Measurements from ENCODE around the gene OR4K2. TPM values are rescaled to one million over a fixed set of nuclear protein-coding genes. Genes with fewer than 3 reads are reported as not detected.
A peak's percentile ranks its signal among the peaks of the same experiment; 100 is the strongest.

OR4K2 gene
- total RNA-seq, 1 donor from 2014 or later, result not detected

DNA sequence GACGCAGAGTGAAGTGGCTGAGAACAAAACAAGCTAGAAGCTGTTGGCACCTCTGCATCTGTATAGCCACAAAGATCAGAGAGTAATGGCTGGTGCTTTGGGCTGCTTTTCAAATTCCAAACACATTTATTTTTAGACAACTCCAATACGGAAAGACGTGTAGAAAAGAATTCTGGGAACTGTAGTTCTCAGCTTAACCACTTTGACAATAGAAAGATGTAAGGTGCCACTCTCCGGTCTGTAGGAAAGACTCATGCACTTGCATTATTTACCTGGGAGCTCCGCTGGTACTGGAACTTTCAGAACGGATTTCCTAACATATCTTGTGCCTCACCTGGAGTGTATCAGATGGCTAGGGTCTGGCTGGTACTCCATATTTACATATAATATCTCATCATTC is 1.8 kb upstream of the OR4K2 start:
- no peaks in the 10 kb centered on the region for H3K36me3 Mint-ChIP-seq
- no peak for DNase-seq (ENCODE audit: low spot score in 2 of 2, unreplicated experiment in 2 of 2)
- no peak overlapping the region for H3K27ac Mint-ChIP-seq
- TF ChIP-seq, protein P1, sequence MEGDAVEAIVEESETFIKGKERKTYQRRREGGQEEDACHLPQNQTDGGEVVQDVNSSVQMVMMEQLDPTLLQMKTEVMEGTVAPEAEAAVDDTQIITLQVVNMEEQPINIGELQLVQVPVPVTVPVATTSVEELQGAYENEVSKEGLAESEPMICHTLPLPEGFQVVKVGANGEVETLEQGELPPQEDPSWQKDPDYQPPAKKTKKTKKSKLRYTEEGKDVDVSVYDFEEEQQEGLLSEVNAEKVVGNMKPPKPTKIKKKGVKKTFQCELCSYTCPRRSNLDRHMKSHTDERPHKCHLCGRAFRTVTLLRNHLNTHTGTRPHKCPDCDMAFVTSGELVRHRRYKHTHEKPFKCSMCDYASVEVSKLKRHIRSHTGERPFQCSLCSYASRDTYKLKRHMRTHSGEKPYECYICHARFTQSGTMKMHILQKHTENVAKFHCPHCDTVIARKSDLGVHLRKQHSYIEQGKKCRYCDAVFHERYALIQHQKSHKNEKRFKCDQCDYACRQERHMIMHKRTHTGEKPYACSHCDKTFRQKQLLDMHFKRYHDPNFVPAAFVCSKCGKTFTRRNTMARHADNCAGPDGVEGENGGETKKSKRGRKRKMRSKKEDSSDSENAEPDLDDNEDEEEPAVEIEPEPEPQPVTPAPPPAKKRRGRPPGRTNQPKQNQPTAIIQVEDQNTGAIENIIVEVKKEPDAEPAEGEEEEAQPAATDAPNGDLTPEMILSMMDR (IDR thresholded peaks at IDR 0.05; ENCODE audit: unreplicated experiment), result no peak
- H3K4me3 Mint-ChIP-seq, result no peak overlapping the region
- H3K27me3 Mint-ChIP-seq (ENCODE audit: low read depth), result no peaks in the 10 kb centered on the region
- H3K9me3 Mint-ChIP-seq, result peaks cover 32% of the 10 kb centered on the region
- no peaks in the 10 kb centered on the region for H3K4me1 Mint-ChIP-seq

DNA sequence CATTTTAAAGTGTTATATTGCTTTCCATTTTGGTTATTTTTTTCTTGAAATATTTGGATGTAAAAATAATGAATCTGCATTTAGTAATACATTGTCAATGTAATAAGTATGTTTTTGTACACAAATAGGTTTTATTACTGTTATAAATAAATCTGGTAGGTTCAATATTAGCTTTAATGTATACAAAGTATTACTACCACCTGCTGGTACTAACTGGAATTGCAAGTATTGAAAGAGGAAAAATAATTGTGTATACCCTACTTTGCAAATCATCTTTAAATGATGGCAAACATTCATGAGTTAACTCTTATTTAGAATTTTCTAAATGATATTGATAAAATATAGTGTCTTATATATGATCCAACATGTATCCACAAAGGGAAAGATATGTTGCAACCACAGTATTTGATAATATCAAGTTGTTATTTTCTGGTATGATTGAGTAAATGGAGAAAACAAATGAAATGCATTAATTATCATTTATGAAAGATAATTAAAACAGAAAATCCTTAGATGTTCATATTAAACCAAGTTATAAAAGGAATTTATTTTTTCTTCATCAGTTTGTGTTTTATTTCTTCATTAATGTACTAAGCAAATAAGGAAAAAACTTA is 3.2 kb downstream of the OR4K2 start:
- peaks cover 47% of the 10 kb centered on the region for H3K9me3 Mint-ChIP-seq
- H3K27me3 Mint-ChIP-seq (ENCODE audit: low read depth), result no peaks in the 10 kb centered on the region
- no peak overlapping the region for H3K27ac Mint-ChIP-seq
- H3K4me3 Mint-ChIP-seq, result no peak overlapping the region
- TF ChIP-seq, protein P1 (IDR thresholded peaks at IDR 0.05; ENCODE audit: unreplicated experiment), result peak; percentile 89
- H3K36me3 Mint-ChIP-seq, result no peaks in the 10 kb centered on the region
- no peak for DNase-seq (ENCODE audit: low spot score in 2 of 2, unreplicated experiment in 2 of 2)
- no peaks in the 10 kb centered on the region for H3K4me1 Mint-ChIP-seq

DNA sequence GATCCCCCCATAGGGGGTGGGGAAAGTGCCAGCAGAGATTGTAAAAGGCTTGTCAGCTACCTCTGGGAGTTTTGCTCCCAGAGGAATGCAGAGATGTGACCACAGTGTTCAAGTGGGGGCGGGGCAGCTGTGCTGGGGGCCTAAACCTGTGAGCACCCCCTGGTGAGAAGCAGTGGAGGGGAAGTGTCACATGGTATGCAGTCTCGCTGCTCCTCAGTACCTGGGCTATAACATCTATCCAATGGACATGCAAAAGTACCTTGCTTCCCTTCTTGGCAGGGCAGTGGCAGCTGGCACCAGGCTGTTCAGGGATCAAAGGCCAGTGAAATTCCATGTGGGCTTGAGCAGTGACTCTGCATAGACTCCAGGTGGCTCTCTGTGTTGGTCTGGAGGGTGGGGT is 20.3 kb downstream of the OR4K2 start:
- Mint-ChIP-seq H3K36me3 (peaks cover 5% of the 10 kb centered on the region), H3K9me3 (peaks cover 74% of the 10 kb centered on the region), H3K4me1 (no peaks in the 10 kb centered on the region)

DNA sequence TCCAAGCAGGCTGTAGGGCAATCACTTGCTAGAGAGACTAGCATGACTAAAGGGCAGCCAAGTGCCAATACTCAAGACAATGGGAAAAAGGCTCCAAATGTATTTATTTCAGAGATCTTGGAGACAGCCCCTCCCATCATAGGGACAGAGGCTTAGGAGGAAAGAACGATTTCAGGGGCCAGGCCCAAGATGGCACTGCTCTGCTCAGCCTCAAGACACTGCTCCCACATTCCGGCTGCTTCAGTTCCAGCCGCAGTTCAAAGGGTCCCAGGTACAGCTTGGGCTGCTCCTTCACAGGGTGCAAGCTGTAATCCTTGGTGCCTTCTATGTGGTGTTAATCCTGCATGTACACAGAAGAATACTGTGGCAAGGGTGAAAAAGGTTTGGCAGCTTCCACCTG is 26.1 kb downstream of the OR4K2 start:
- TF ChIP-seq, protein P1 (IDR thresholded peaks at IDR 0.05; ENCODE audit: unreplicated experiment), result no peak
- no peaks in the 10 kb centered on the region for H3K27me3 Mint-ChIP-seq (ENCODE audit: low read depth)
- H3K27ac Mint-ChIP-seq, result no peak overlapping the region
- H3K4me1 Mint-ChIP-seq, result no peaks in the 10 kb centered on the region
- H3K9me3 Mint-ChIP-seq, result peaks cover 86% of the 10 kb centered on the region
- H3K36me3 Mint-ChIP-seq, result no peaks in the 10 kb centered on the region
- no peak overlapping the region for H3K4me3 Mint-ChIP-seq
- no peak for DNase-seq (ENCODE audit: low spot score in 2 of 2, unreplicated experiment in 2 of 2)

More for the DNA sequence above, 20.3 kb downstream of the OR4K2 start:
- no peak for DNase-seq (ENCODE audit: low spot score in 2 of 2, unreplicated experiment in 2 of 2)
- TF ChIP-seq, protein P1 (IDR thresholded peaks at IDR 0.05; ENCODE audit: unreplicated experiment), result no peak
- Mint-ChIP-seq H3K27me3 (ENCODE audit: low read depth) (no peaks in the 10 kb centered on the region), H3K27ac (no peak overlapping the region), H3K4me3 (no peak overlapping the region)

DNA sequence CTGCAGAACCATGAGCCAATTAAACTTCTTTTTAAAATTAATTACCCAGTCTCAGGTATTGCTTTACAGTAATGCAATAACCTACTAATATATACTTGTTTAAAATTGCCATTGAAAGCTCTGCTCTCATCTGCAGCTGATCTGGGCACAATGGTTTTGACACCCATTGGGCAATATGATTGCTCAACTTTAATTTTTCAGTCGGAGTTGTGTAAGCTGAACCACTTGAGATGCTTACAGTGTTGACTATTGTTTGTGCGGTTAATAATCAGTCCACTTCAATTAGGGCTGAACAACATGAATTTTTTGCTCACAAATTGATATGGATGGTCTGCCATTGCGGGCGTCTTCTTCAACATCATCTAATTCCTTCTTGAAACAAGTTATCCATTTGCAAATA is 27.5 kb downstream of the OR4K2 start:
- DNase-seq (ENCODE audit: low spot score in 2 of 2, unreplicated experiment in 2 of 2), result no peak
- no peaks in the 10 kb centered on the region for H3K27me3 Mint-ChIP-seq (ENCODE audit: low read depth)
- no peak overlapping the region for H3K27ac Mint-ChIP-seq
- peaks cover 85% of the 10 kb centered on the region for H3K9me3 Mint-ChIP-seq
- H3K4me3 Mint-ChIP-seq, result no peak overlapping the region
- no peaks in the 10 kb centered on the region for H3K4me1 Mint-ChIP-seq
- TF ChIP-seq, protein P1 (IDR thresholded peaks at IDR 0.05; ENCODE audit: unreplicated experiment), result no peak
- H3K36me3 Mint-ChIP-seq, result peaks cover 2% of the 10 kb centered on the region

DNA sequence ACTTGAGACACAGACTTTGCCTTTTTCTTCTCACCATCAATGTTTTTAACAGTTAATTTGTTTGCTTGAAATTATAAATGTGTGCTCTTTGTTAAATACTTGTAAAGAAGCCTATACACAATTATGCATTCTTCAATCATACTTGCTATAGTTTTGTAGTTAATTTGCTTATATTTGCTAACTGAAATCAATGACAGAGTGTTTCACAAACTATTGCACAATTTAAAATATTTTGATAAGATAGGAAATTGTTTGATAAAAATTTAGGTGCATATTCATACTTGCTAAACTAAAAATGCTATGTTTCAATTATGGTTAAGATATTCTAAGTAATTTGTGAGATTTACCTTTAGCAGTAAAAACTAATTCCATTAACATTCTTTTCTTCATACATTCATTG is 31.7 kb downstream of the OR4K2 start:
- TF ChIP-seq, protein P1 (IDR thresholded peaks at IDR 0.05; ENCODE audit: unreplicated experiment), result no peak
- Mint-ChIP-seq H3K4me1 (no peaks in the 10 kb centered on the region), H3K27ac (no peak overlapping the region), H3K27me3 (ENCODE audit: low read depth) (no peaks in the 10 kb centered on the region), H3K9me3 (peaks cover 96% of the 10 kb centered on the region), H3K4me3 (no peak overlapping the region), H3K36me3 (peaks cover 2% of the 10 kb centered on the region)
- no peak for DNase-seq (ENCODE audit: low spot score in 2 of 2, unreplicated experiment in 2 of 2)

All from mesothelial cell of epicardium (in vitro differentiated cells).